Middle frontal gyrus (tissue), 1 donor: ENCODE measurements around the gene TGM4.
"Not testable (repeated sequence)": the region's sequence is repeated elsewhere in the genome, so short reads cannot be mapped to it uniquely, and the experiment has no call there.

Experiments used
- DNase-seq: peaks from one replicate; pipeline ENCODE4 v3.0.0-alpha.2; 2015; ENCODE audit warnings: low spot score; ENCODE audit errors: extremely low spot score

TGM4 gene

GRCh38 chr3:44914936-44915335 is 40.5 kb downstream of the TGM4 start:
- no peak for DNase-seq

GRCh38 chr3:44915702-44916438 is 41.5 kb downstream of the TGM4 start:
- DNase-seq = no peak

GRCh38 chr3:44918087-44918486 is 43.7 kb downstream of the TGM4 start:
- DNase-seq = no peak

- DNase-seq = no peak
These were observed 44.2 kb downstream of the TGM4 start for GRCh38 chr3:44918581-44918980.

- DNase-seq = no peak
These were observed 45.7 kb downstream of the TGM4 start for GRCh38 chr3:44920081-44920480.

GRCh38 chr3:44923632-44924456 is 49.4 kb downstream of the TGM4 start:
- no peak for DNase-seq

- DNase-seq = no peak
These were observed 50.2 kb downstream of the TGM4 start for GRCh38 chr3:44924457-44925084.

- DNase-seq = no peak
These were observed 51.8 kb downstream of the TGM4 start for GRCh38 chr3:44926172-44926571.

GRCh38 chr3:44926921-44927320 is 52.5 kb downstream of the TGM4 start:
- no peak for DNase-seq

GRCh38 chr3:44927371-44927770 is 53.0 kb downstream of the TGM4 start:
- DNase-seq = no peak

- DNase-seq = no peak
These were observed 55.4 kb downstream of the TGM4 start for GRCh38 chr3:44929782-44930181.

- no peak for DNase-seq
These were observed 56.5 kb downstream of the TGM4 start for GRCh38 chr3:44930911-44931310.

- DNase-seq = no peak
These were observed 57.4 kb downstream of the TGM4 start for GRCh38 chr3:44931791-44932190.

- DNase-seq = no peak
These were observed 57.9 kb downstream of the TGM4 start for GRCh38 chr3:44932271-44932670.

- no peak for DNase-seq
These were observed 58.9 kb downstream of the TGM4 start for GRCh38 chr3:44932986-44933944.

- no peak for DNase-seq
These were observed 65.2 kb downstream of the TGM4 start for GRCh38 chr3:44939581-44940036.

GRCh38 chr3:44942202-44942921 is 68.0 kb downstream of the TGM4 start:
- no peak for DNase-seq

- no peak for DNase-seq
These were observed 73.8 kb downstream of the TGM4 start for GRCh38 chr3:44948239-44948638.

GRCh38 chr3:44949770-44950169 is 75.4 kb downstream of the TGM4 start:
- not testable (repeated sequence) for DNase-seq

GRCh38 chr3:44950275-44950734 is 75.9 kb downstream of the TGM4 start:
- DNase-seq = no peak
